Pons (tissue), 1 donor: ENCODE data around the gene TNS1.
A peak's percentile ranks its signal among the peaks of the same experiment; 100 is the strongest.

Source experiments
- DNase-seq: peaks from one replicate; pipeline ENCODE4 v3.0.0-alpha.2; 2016; ENCODE audit warnings: low spot score

Gene TNS1

GRCh38 chr2:217897816-217898806, 104.7 kb downstream of the TNS1 start:
- peak; percentile 68 for DNase-seq

- no peak for DNase-seq
Measured at GRCh38 chr2:217897091-217897715, 105.6 kb downstream of the TNS1 start.

GRCh38 chr2:217895070-217895635, 107.6 kb downstream of the TNS1 start:
- DNase-seq: no peak

GRCh38 chr2:217893440-217893839, 109.4 kb downstream of the TNS1 start:
- no peak for DNase-seq

GRCh38 chr2:217892560-217892959, 110.2 kb downstream of the TNS1 start:
- DNase-seq: no peak

GRCh38 chr2:217890445-217890844, 112.3 kb downstream of the TNS1 start:
- DNase-seq: no peak

- no peak for DNase-seq
Measured at GRCh38 chr2:217889656-217890055, 113.1 kb downstream of the TNS1 start.

GRCh38 chr2:217887841-217888701, 114.7 kb downstream of the TNS1 start:
- no peak for DNase-seq

- peak; percentile 81 for DNase-seq
Measured at GRCh38 chr2:217886720-217887309, 116.0 kb downstream of the TNS1 start.

- no peak for DNase-seq
Measured at GRCh38 chr2:217886091-217886490, 116.7 kb downstream of the TNS1 start.

GRCh38 chr2:217884985-217885384, 117.8 kb downstream of the TNS1 start:
- no peak for DNase-seq

GRCh38 chr2:217880891-217881290, 121.9 kb downstream of the TNS1 start:
- DNase-seq: no peak

- DNase-seq: no peak
Measured at GRCh38 chr2:217880287-217880889, 122.4 kb downstream of the TNS1 start.

- DNase-seq: no peak
Measured at GRCh38 chr2:217878915-217879590, 123.7 kb downstream of the TNS1 start.

GRCh38 chr2:217877866-217878265, 124.9 kb downstream of the TNS1 start:
- no peak for DNase-seq

- no peak for DNase-seq
Measured at GRCh38 chr2:217876253-217876570, 126.6 kb downstream of the TNS1 start.

GRCh38 chr2:217875556-217876252, 127.1 kb downstream of the TNS1 start:
- DNase-seq: no peak

GRCh38 chr2:217875138-217875537, 127.7 kb downstream of the TNS1 start:
- DNase-seq: no peak

GRCh38 chr2:217873371-217873770, 129.4 kb downstream of the TNS1 start:
- no peak for DNase-seq

- DNase-seq: no peak
Measured at GRCh38 chr2:217872319-217872718, 130.5 kb downstream of the TNS1 start.
